Breast epithelium (tissue), 3 donors: ENCODE results near the gene ZNF835.

Experiments used
- POLR2A ChIP-seq: fragments of 450-650 bp; IDR thresholded peaks from one replicate; pipeline ENCODE4 v1.6.1; 2016; ENCODE audit warnings: antibody characterized with exemption, mild to moderate bottlenecking, moderate library complexity
- TF ChIP-seq, protein P1 (sequence below), 3 donors: fragments of 450-650 bp; IDR thresholded peaks; one replicate each; pipeline ENCODE4 v1.5.1; 2016 to 2017; ENCODE audit warnings: antibody characterized with exemption in 3 of 3, mild to moderate bottlenecking in 3 of 3, moderate library complexity in 3 of 3

DNA sequence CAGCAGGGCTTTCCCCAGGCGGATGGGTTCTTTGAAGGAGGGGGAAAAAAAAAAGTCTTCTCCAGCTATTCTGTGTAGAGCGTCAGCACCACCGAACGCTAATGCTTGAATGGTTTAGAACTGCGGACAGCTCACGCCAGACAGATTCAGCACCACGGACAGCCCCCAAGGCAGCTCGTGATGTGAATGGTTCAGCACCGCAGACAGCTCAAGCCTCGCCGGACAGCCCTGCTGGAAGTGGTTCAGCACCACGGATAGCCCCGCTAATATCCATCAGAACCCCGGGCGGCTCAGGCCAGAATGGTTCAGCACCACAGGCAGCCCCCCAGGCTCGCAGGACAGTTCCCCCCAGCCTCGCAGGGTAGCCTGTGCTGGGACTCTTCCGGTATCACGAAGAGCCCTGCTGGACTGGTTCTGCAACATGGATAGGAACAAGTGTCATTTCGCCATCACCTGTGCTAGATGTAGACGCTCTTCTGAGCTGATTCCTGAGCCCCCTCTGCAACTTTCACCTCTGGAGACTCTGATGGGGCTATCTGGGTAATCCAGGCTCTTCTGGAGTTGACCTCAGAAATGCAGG, 33.5 kb downstream of the ZNF835 start:
- TF ChIP-seq, protein P1, sequence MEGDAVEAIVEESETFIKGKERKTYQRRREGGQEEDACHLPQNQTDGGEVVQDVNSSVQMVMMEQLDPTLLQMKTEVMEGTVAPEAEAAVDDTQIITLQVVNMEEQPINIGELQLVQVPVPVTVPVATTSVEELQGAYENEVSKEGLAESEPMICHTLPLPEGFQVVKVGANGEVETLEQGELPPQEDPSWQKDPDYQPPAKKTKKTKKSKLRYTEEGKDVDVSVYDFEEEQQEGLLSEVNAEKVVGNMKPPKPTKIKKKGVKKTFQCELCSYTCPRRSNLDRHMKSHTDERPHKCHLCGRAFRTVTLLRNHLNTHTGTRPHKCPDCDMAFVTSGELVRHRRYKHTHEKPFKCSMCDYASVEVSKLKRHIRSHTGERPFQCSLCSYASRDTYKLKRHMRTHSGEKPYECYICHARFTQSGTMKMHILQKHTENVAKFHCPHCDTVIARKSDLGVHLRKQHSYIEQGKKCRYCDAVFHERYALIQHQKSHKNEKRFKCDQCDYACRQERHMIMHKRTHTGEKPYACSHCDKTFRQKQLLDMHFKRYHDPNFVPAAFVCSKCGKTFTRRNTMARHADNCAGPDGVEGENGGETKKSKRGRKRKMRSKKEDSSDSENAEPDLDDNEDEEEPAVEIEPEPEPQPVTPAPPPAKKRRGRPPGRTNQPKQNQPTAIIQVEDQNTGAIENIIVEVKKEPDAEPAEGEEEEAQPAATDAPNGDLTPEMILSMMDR (IDR thresholded peaks at IDR 0.05): no peak
- TF ChIP-seq POLR2A: no peak
